GM12878 (cell line): ENCODE results near the gene ARL5C. TPM values are rescaled to one million over a fixed set of nuclear protein-coding genes. Genes with fewer than 3 reads are reported as not detected.

Source experiments
- ATAC-seq: fragments of 200-7000 bp; cut with Tn5 transposase; 3 replicates; pipeline ENCODE4 v1.9.1; 2020; ENCODE audit warnings: mild to moderate bottlenecking, moderate library complexity
- BruUV-seq: library from RNA; stranded (reverse); fragments of 400-500 nt; replicated peaks from 2 replicates; lab custom pipeline; 2021; lab: Mats Ljungman, UMichigan
- CTCF ChIA-PET: fragments of 300-600 bp; sonication (Branson Sonifier 250); formaldehyde crosslinking; extraction: SDS; loops from one replicate; lab custom pipeline; 2021; ENCODE audit warnings: inconsistent platforms; lab: Yijun Ruan, JAX
- POLR2A ChIA-PET: fragments of 350-600 bp; formaldehyde crosslinking; extraction: SDS; loops from one replicate; lab custom pipeline; 2021; ENCODE audit warnings: inconsistent platforms; lab: Charles Lee
- RAD21 ChIA-PET: fragments of 300-600 bp; sonication (Branson Sonifier 250); formaldehyde crosslinking; loops from one replicate; lab custom pipeline; 2023; ENCODE audit warnings: antibody characterized with exemption; ENCODE audit not compliant: unreplicated experiment; lab: Charles Lee
- SMC1A ChIA-PET: fragments of 300-600 bp; sonication (Branson Sonifier 250); formaldehyde crosslinking; loops from one replicate; lab custom pipeline; 2023; ENCODE audit not compliant: unreplicated experiment, uncharacterized antibody; lab: Charles Lee
- DNase-seq: peaks from one replicate; pipeline ENCODE4 v3.0.0-alpha.2; 2011; ENCODE audit warnings: low read depth, low spot score
- FAIRE-seq: peaks from 3 replicates; lab custom pipeline; 2011; peaks lifted over from hg19 to GRCh38; lab: Jason Lieb, UNC
- H2AFZ ChIP-seq: 2 replicates; pipeline ENCODE4 v1.6.0; 2011; ENCODE audit warnings: low read depth, low read length, control low read depth; ENCODE audit not compliant: control insufficient read depth
- H3K27ac ChIP-seq: 2 replicates; pipeline ENCODE4 v1.5.1; 2011; ENCODE audit warnings: control low read depth; ENCODE audit not compliant: control insufficient read depth, insufficient read depth
- H3K27me3 ChIP-seq, 2 experiments: replicated peaks in 1 of 2; 2 replicates each; pipeline versions ENCODE4 v1.6.0 to v1.6.1; 2011; ENCODE audit warnings: low read length in 1 of 2; ENCODE audit not compliant: control insufficient read depth in 2 of 2, insufficient read depth in 2 of 2
- H3K36me3 ChIP-seq, 2 experiments: 2 replicates each; pipeline ENCODE4 v1.5.1; 2011; ENCODE audit warnings: low read length in 1 of 2; ENCODE audit not compliant: control insufficient read depth in 2 of 2, insufficient read depth in 2 of 2
- H3K4me1 ChIP-seq: 2 replicates; pipeline ENCODE4 v1.6.1; 2011; ENCODE audit warnings: mild to moderate bottlenecking, low read length, moderate library complexity, mixed read lengths; ENCODE audit not compliant: control insufficient read depth, insufficient read depth
- H3K4me2 ChIP-seq: 2 replicates; pipeline ENCODE4 v1.6.0; 2011; ENCODE audit warnings: control low read depth; ENCODE audit not compliant: control insufficient read depth, insufficient read depth
- H3K4me3 ChIP-seq: fragments of 200-600 bp; sonication (generic); 2 replicates; pipeline ENCODE4 v1.5.1; 2016
- H3K79me2 ChIP-seq: 2 replicates; pipeline ENCODE4 v1.6.0; 2011; ENCODE audit warnings: low read length; ENCODE audit not compliant: control insufficient read depth, insufficient read depth
- H3K9ac ChIP-seq: 2 replicates; pipeline ENCODE4 v1.8.0; 2011; ENCODE audit warnings: low read length, control low read depth, mixed read lengths; ENCODE audit not compliant: control insufficient read depth, insufficient read depth
- H3K9me3 ChIP-seq: replicated peaks from 3 replicates; pipeline ENCODE4 v1.5.1; 2011; ENCODE audit warnings: mild to moderate bottlenecking, low read length; ENCODE audit not compliant: control insufficient read depth, insufficient read depth
- H4K20me1 ChIP-seq: 2 replicates; pipeline ENCODE4 v1.6.0; 2011; ENCODE audit not compliant: control insufficient read depth, insufficient read depth
- BRCA1 ChIP-seq: IDR thresholded peaks from 2 replicates; pipeline ENCODE4 v1.6.1; 2011; ENCODE audit warnings: low read depth, low read length, improper control_type of control experiment
- CEBPB ChIP-seq, 2 experiments: fragments of 150-350 bp in 1 of 2; IDR thresholded peaks; 2 replicates each; pipeline ENCODE4 v1.6.1; 2012 to 2014; ENCODE audit warnings: low read depth in 2 of 2, low read length in 2 of 2, borderline replicate concordance in 1 of 2, inconsistent platforms in 1 of 2
- EZH2 ChIP-seq: IDR thresholded peaks from 2 replicates; pipeline ENCODE4 v1.6.1; 2012; ENCODE audit warnings: low read depth, mild to moderate bottlenecking, control low read depth, inconsistent platforms, low read length, borderline replicate concordance; ENCODE audit not compliant: control insufficient read depth
- HCFC1 ChIP-seq: fragments of 150-350 bp; IDR thresholded peaks from 2 replicates; pipeline ENCODE4 v1.6.1; 2014; ENCODE audit warnings: low read length
- JUNB ChIP-seq: IDR thresholded peaks from 2 replicates; pipeline ENCODE4 v1.6.1; 2016; ENCODE audit warnings: antibody characterized with exemption, mild to moderate bottlenecking
- MYB ChIP-seq: fragments of 150-350 bp; IDR thresholded peaks from 2 replicates; pipeline ENCODE4 v1.6.1; 2014; ENCODE audit warnings: mild to moderate bottlenecking, low read depth, low read length, borderline replicate concordance
- NRF1 ChIP-seq: conservative IDR thresholded peaks from 2 replicates; pipeline ENCODE4 v1.6.1; 2011; ENCODE audit warnings: mild to moderate bottlenecking, low read depth, low read length, improper control_type of control experiment
- POU2F2 ChIP-seq: IDR thresholded peaks from 3 replicates; pipeline ENCODE4 v1.6.1; 2011; ENCODE audit warnings: low read depth, mild to moderate bottlenecking, low read length, borderline replicate concordance
- PRDM15 ChIP-seq: fragments of 450-650 bp; formaldehyde crosslinking; IDR thresholded peaks from 2 replicates; pipeline ENCODE4 v1.4.0; 2020; ENCODE audit warnings: mild to moderate bottlenecking, moderate library complexity
- RAD51 ChIP-seq: fragments of 450-650 bp; IDR thresholded peaks from 2 replicates; pipeline ENCODE4 v1.6.1; 2016; ENCODE audit warnings: moderate library complexity, mild to moderate bottlenecking, inconsistent platforms
- SMC3 ChIP-seq: IDR thresholded peaks from 2 replicates; pipeline ENCODE4 v1.6.1; 2011; ENCODE audit warnings: low read length, improper control_type of control experiment, borderline replicate concordance
- TAF1 ChIP-seq: IDR thresholded peaks from 2 replicates; pipeline ENCODE4 v1.6.1; 2011; ENCODE audit warnings: mild to moderate bottlenecking, low read depth, low read length, borderline replicate concordance
- TARDBP ChIP-seq: IDR thresholded peaks from 2 replicates; pipeline ENCODE4 v1.6.1; 2016; ENCODE audit warnings: borderline replicate concordance
- ZNF207 ChIP-seq: fragments of 450-650 bp; IDR thresholded peaks from 2 replicates; pipeline ENCODE4 v1.6.1; 2014; ENCODE audit warnings: antibody characterized with exemption, mild to moderate bottlenecking, borderline replicate concordance
- ZNF622 ChIP-seq: fragments of 450-650 bp; IDR thresholded peaks from 2 replicates; pipeline ENCODE4 v1.6.1; 2017; ENCODE audit warnings: mild to moderate bottlenecking, inconsistent platforms
- ZSCAN29 ChIP-seq: fragments of 450-650 bp; IDR thresholded peaks from 2 replicates; pipeline ENCODE4 v1.6.1; 2017; ENCODE audit warnings: mild to moderate bottlenecking, moderate library complexity
- WGBS: methylation state at CpG from one replicate; pipeline ENCODE4 v1.1.6; 2016; ENCODE audit warnings: low lambda C conversion rate; ENCODE audit not compliant: insufficient replicate concordance, insufficient coverage; ENCODE audit errors: missing lambda C conversion rate; 5-methylcytosine and 5-hydroxymethylcytosine counted together
- in situ Hi-C: fragments of 300-500 bp; cut with MboI; formaldehyde crosslinking; loops from 9 replicates; pipeline ENCODE4 v1.14.3; 2018; ENCODE audit warnings: mixed read lengths
- intact Hi-C: fragments of 100-400 bp; cut with micrococcal nuclease; formaldehyde crosslinking; loops from one replicate; pipeline ENCODE4 v1.14.2; 2022; ENCODE audit not compliant: unreplicated experiment
- polyA plus RNA-seq, 11 experiments: library from polyadenylated mRNA; depleted of rRNA in 4 of 11; unstranded in 6 of 11; stranded (reverse) in 5 of 11; fragments of >200 nt; fragmentation: Nextera tagmentation in 4 of 11; fragmentation: Illumina TruSeq in 1 of 11; extraction: Ambion mirVana in 4 of 11; extraction: Trizol in 1 of 11; gene quantifications; 1 replicate in 1 of 11; 2 replicates in 10 of 11; pipeline versions ENCODE4 v1.2.1 to v1.2.3, GENCODE V29; 2011 to 2016; ENCODE audit warnings: inconsistent platforms in 2 of 11, missing spikeins in 2 of 11, low read depth in 1 of 11
- total RNA-seq, 4 experiments: library from RNA; depleted of rRNA in 3 of 4; stranded (reverse); fragments of >200 nt in 3 of 4; fragmentation: Illumina TruSeq in 1 of 4; extraction: Trizol in 1 of 4; gene quantifications; 2 replicates each; pipeline versions ENCODE4 v1.2.1 to v1.2.3, GENCODE V29; 2013 to 2021
- TF ChIP-seq, protein P1 (sequence below): fragments of 450-650 bp; IDR thresholded peaks from 2 replicates; pipeline ENCODE4 v1.6.1; 2017; ENCODE audit warnings: mild to moderate bottlenecking
- TF ChIP-seq, protein P2 (sequence below): IDR thresholded peaks from 2 replicates; pipeline ENCODE4 v1.6.1; 2011; ENCODE audit warnings: low read depth, mild to moderate bottlenecking, low read length, moderate library complexity, borderline replicate concordance; ENCODE audit errors: extremely low read depth

The ARL5C gene
- total and polyA plus RNA-seq, 10 of the 15 experiments (the other 5 are each of a cell fraction or from before 2014, with no cell fraction given) = not detected

- no peaks in the 10 kb centered on the region for H3K36me3 ChIP-seq
- H3K4me3 ChIP-seq = no peak overlapping the region
- no peaks in the 10 kb centered on the region for H4K20me1 ChIP-seq
- no peak for FAIRE-seq
- no peak overlapping the region for H2AFZ ChIP-seq
- CTCF ChIA-PET = interaction anchor here (0.6 to 8.9 kb wide), 3 partner anchors 61 to 755 kb away, joined by 3 to 79 read pairs (median 4); no protein-coding TSS in a partner anchor
- ATAC-seq = no peak
- POLR2A ChIA-PET = interaction anchor here (0.6 to 0.7 kb wide), 2 partner anchors 24 to 35 kb away, joined by 3 to 4 read pairs; no protein-coding TSS in a partner anchor
- H3K9me3 ChIP-seq = no peaks in the 10 kb centered on the region
- H3K9ac ChIP-seq = no peak overlapping the region
- H3K79me2 ChIP-seq = no peaks in the 10 kb centered on the region
- in situ Hi-C loops (no loop called here), intact Hi-C loops (no loop called here)
- SMC1A ChIA-PET = interaction anchor here (1.9 kb wide), 1 partner anchor 13 kb away, joined by 5 read pairs; no protein-coding TSS in a partner anchor
- no peak overlapping the region for H3K27ac ChIP-seq
- no peak for DNase-seq
- no TSS peak for BruUV-seq
- 22% methylated on average over 6 of the region's 6 CpGs for WGBS
- peaks cover 9% of the 10 kb centered on the region for H3K4me1 ChIP-seq
- RAD21 ChIA-PET = interaction anchor here (0.7 to 1.9 kb wide), 3 partner anchors 18 to 187 kb away, joined by 3 to 7 read pairs (median 3); no protein-coding TSS in a partner anchor
- H3K27me3 ChIP-seq = peaks cover 0 to 2% of the 10 kb centered on the region in 2 experiments; a peak in 1 of 4 replicates
- no peak overlapping the region for H3K4me2 ChIP-seq
- no peak for TF ChIP-seq NRF1
- TF ChIP-seq, protein P1, sequence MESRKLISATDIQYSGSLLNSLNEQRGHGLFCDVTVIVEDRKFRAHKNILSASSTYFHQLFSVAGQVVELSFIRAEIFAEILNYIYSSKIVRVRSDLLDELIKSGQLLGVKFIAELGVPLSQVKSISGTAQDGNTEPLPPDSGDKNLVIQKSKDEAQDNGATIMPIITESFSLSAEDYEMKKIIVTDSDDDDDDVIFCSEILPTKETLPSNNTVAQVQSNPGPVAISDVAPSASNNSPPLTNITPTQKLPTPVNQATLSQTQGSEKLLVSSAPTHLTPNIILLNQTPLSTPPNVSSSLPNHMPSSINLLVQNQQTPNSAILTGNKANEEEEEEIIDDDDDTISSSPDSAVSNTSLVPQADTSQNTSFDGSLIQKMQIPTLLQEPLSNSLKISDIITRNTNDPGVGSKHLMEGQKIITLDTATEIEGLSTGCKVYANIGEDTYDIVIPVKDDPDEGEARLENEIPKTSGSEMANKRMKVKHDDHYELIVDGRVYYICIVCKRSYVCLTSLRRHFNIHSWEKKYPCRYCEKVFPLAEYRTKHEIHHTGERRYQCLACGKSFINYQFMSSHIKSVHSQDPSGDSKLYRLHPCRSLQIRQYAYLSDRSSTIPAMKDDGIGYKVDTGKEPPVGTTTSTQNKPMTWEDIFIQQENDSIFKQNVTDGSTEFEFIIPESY = no peak
- TF ChIP-seq, protein P2, sequence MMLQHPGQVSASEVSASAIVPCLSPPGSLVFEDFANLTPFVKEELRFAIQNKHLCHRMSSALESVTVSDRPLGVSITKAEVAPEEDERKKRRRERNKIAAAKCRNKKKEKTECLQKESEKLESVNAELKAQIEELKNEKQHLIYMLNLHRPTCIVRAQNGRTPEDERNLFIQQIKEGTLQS = no peak
- no peak for TF ChIP-seq TAF1
- TF ChIP-seq EZH2 = no peak
- no peak for TF ChIP-seq TARDBP
- no peak for TF ChIP-seq ZSCAN29
- no peak for TF ChIP-seq BRCA1
- no peak for TF ChIP-seq PRDM15 (CRISPR knock-in tag)
- TF ChIP-seq RAD51 = no peak
- TF ChIP-seq POU2F2 = no peak
- TF ChIP-seq CEBPB (IDR thresholded peaks at IDR 0.05; ENCODE audit: borderline replicate concordance in 1 of 2, low read depth in 2 of 2, low read length in 2 of 2) = no peak
- no peak for TF ChIP-seq MYB
- no peak for TF ChIP-seq JUNB
- TF ChIP-seq SMC3 = no peak
- TF ChIP-seq ZNF622 = no peak
- no peak for TF ChIP-seq ZNF207
- TF ChIP-seq HCFC1 = no peak
Measured at GRCh38 chr17:39170558-39170957, 4.6 kb upstream of the ARL5C start.
